CD4-positive, alpha-beta memory T cell (primary cell): Measurements from ENCODE around the gene SMAD3. TPM values are rescaled to one million over a fixed set of nuclear protein-coding genes. Genes with fewer than 3 reads are reported as not detected.
A peak's percentile ranks its signal among the peaks of the same experiment; 100 is the strongest.
"Not testable (repeated sequence)": the region's sequence is repeated elsewhere in the genome, so short reads cannot be mapped to it uniquely, and the experiment has no call there.

ENCODE experiments used
- CTCF ChIA-PET: fragments of 350-600 bp; sonication (Branson Sonifier 250); formaldehyde crosslinking; loops from one replicate; lab custom pipeline; 2021; ENCODE audit warnings: inconsistent platforms; ENCODE audit not compliant: partially characterized antibody; lab: Charles Lee
- POLR2A ChIA-PET: fragments of 350-600 bp; sonication (Branson Sonifier 250); formaldehyde crosslinking; loops from one replicate; lab custom pipeline; 2021; ENCODE audit not compliant: partially characterized antibody; lab: Charles Lee
- DNase-seq, 5 donors: peaks; one replicate each; pipeline versions ENCODE4 v3.0.0 to v3.0.0-alpha.2; 2020 to 2022; ENCODE audit warnings: mixed read lengths in 1 of 5
- H3K27ac ChIP-seq: one replicate; pipeline ENCODE4 v1.7.0; 2013; ENCODE audit warnings: low read depth, low read length
- H3K27me3 ChIP-seq: 2 replicates; pipeline ENCODE4 v1.7.0; 2013; ENCODE audit warnings: mild to moderate bottlenecking, low read length, moderate library complexity; ENCODE audit not compliant: insufficient read depth
- H3K36me3 ChIP-seq: 2 replicates; pipeline ENCODE4 v1.7.0; 2013; ENCODE audit warnings: mild to moderate bottlenecking, low read length, moderate library complexity; ENCODE audit not compliant: insufficient read depth
- H3K4me1 ChIP-seq: 2 replicates; pipeline ENCODE4 v1.7.0; 2013; ENCODE audit warnings: mild to moderate bottlenecking, low read length, moderate library complexity; ENCODE audit not compliant: insufficient read depth
- H3K4me3 ChIP-seq, 2 donors: one replicate each; pipeline ENCODE4 v1.7.0; 2013; ENCODE audit warnings: low read length in 2 of 2, mild to moderate bottlenecking in 1 of 2
- H3K9me3 ChIP-seq, 2 donors: one replicate each; pipeline ENCODE4 v1.7.0; 2013; ENCODE audit warnings: low read length in 2 of 2, control low read depth in 1 of 2; ENCODE audit not compliant: control insufficient read depth in 1 of 2
- H3K27ac Mint-ChIP-seq, 7 donors: one replicate each; pipeline ENCODE4 v1.8.0; 2020 to 2021; ENCODE audit warnings: mixed read lengths in 7 of 7, mild to moderate bottlenecking in 6 of 7, inconsistent platforms in 3 of 7, moderate library complexity in 3 of 7
- H3K27me3 Mint-ChIP-seq, 2 donors: one replicate each; pipeline ENCODE4 v1.8.0; 2020 to 2021; ENCODE audit warnings: mixed read lengths in 2 of 2
- H3K36me3 Mint-ChIP-seq, 2 donors: one replicate each; pipeline ENCODE4 v1.8.0; 2020 to 2021; ENCODE audit warnings: mixed read lengths in 2 of 2, inconsistent platforms in 1 of 2, mild to moderate bottlenecking in 1 of 2
- H3K4me1 Mint-ChIP-seq, 4 donors: one replicate each; pipeline ENCODE4 v1.8.0; 2020 to 2021; ENCODE audit warnings: mixed read lengths in 4 of 4, mild to moderate bottlenecking in 1 of 4
- H3K4me3 Mint-ChIP-seq, 8 donors: one replicate each; pipeline ENCODE4 v1.8.0; 2020 to 2021; ENCODE audit warnings: mixed read lengths in 8 of 8, mild to moderate bottlenecking in 7 of 8, moderate library complexity in 6 of 8, inconsistent platforms in 3 of 8
- H3K9me3 Mint-ChIP-seq, 8 donors: one replicate each; pipeline ENCODE4 v1.8.0; 2020 to 2021; ENCODE audit warnings: mixed read lengths in 8 of 8, mild to moderate bottlenecking in 5 of 8, inconsistent platforms in 3 of 8, moderate library complexity in 1 of 8
- intact Hi-C: fragments of 100-400 bp; cut with micrococcal nuclease; formaldehyde crosslinking; loops from one replicate; pipeline ENCODE4 v1.15.1; 2023
- polyA plus RNA-seq, 2 donors: library from polyadenylated mRNA; unstranded; fragments of 300-500 nt; fragmentation: Illumina TruSeq; gene quantifications; one replicate each; pipeline ENCODE4 v1.2.3, GENCODE V29; 2021
- total RNA-seq, 2 experiments: library from RNA; stranded (reverse); gene quantifications; one replicate each; pipeline ENCODE4 v1.2.3, GENCODE V29; 2021

The SMAD3 gene
- total and polyA plus RNA-seq, 4 experiments from 2014 or later = 14.6 to 197 (median 110) TPM

DNA sequence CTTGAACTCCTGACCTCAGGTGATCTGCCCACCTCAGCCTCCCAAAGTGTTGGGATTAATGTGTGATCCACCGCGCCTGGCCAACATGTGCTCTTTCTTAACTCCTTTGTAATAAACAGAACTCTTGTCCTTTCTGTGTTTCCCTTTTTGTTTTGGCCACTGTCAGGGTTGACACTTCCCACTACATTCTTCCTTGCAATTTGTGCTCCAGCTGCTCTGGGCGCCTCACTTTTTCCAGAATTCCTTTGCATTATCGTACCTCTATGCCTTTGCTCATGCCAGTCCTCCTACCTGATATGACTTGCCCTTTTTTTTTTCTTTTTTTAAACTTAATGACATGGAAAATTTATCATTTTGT is 38.8 kb upstream of the SMAD3 start:
- H3K9me3 ChIP-seq = no peaks in the 10 kb centered on the region
- Mint-ChIP-seq H3K27ac (peak overlapping the region in 1 of 7 donors; percentile 5), H3K4me3 (no peak overlapping the region), H3K4me1 (peaks cover 0 to 3% (median under 1%) of the 10 kb centered on the region in 4 donors), H3K27me3 (no peaks in the 10 kb centered on the region), H3K9me3 (no peaks in the 10 kb centered on the region), H3K36me3 (no peaks in the 10 kb centered on the region)
- H3K27me3 ChIP-seq = no peaks in the 10 kb centered on the region
- no peak overlapping the region for H3K4me3 ChIP-seq
- ChIA-PET POLR2A (no interaction called here), CTCF (interaction anchor here (0.7 kb wide), 1 partner anchor 46 kb away, joined by 3 read pairs; no protein-coding TSS in a partner anchor)
- intact Hi-C loops = no loop called here
- H3K4me1 ChIP-seq = no peaks in the 10 kb centered on the region
- no peak overlapping the region for H3K27ac ChIP-seq
- no peak for DNase-seq
- H3K36me3 ChIP-seq = no peaks in the 10 kb centered on the region

DNA sequence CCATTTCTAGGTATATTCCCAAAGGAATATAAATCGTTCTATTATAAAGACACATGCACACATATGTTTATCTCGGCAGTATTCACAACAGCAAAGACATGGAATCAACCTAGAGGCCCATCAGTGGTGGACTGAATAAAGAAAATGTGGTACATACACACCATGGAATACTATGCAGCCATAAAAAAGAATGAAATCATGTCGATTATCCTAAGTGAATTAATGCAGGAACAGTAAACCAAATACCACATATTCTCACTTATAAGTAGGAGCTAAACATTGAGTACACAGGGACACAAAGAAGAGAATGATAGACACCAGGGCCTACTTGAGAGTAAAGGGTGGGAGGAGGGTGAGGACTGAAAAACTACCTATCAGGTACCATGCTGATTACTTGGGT is 37.0 kb upstream of the SMAD3 start:
- DNase-seq, H3K27ac ChIP-seq, CTCF ChIA-PET, H3K4me1 ChIP-seq, intact Hi-C loops, H3K4me3 ChIP-seq, H3K9me3 Mint-ChIP-seq, H3K36me3 ChIP-seq, H3K9me3 ChIP-seq, POLR2A ChIA-PET, H3K4me1 Mint-ChIP-seq, H3K27me3 Mint-ChIP-seq, H3K27me3 ChIP-seq, H3K27ac Mint-ChIP-seq, H3K36me3 Mint-ChIP-seq: not testable (repeated sequence)
- H3K4me3 Mint-ChIP-seq = peak overlapping the region in 1 of 8 donors; percentile 27

DNA sequence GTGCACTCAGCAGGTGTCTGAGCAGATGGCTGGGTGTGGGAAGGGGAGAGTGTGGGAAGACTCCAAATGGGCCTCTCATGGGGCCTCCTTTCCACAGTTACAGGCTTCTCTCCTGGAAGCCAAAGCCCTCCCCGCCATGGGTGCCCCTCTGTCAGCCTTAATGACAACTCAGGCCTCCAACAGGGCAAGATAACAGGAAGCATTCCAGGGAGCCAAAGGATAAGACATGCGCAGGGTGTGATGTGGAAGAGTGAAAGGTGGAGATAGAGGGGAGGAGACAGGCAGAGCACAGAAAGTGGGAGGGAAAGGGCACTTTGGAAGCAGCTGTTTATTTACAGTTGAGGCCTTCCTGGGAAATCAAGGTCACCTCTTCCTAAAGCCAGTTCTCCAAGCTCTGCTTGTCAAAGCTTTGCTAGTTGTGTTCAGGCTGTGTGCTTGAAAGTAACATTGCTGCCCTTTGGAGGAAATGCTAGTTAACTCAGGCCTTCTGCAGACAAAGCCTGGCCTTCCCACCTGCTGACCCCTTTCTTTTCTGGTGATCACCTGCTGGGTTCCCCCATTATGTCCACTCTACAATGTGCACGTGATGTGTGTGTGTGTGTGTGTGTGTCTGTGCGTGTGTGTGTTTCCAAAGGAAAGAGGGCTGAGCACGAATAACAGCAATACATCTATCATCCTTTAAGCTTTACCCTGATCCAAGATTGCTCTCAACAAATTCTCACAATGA is 35.2 kb upstream of the SMAD3 start:
- POLR2A ChIA-PET = no interaction called here

DNA sequence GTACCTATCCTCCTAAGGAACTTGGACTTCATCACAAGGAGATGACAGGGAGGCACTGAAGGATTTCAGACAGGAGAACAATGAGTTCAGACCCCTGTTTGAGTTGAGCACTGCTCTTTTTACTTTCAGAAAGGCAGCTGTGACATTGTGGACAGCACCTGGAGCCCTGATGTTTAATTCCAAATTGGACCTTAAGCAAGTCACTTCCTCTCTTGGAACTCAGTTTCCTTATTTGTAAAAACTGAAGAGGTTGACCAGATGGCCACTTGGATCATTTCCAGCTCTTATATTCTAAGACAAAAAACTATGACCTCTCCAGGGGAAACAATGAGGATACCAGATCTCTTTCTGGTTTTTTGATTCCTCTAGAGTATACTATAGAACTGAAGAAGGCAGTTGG is 34.1 kb upstream of the SMAD3 start:
- H3K27ac Mint-ChIP-seq = no peak overlapping the region
- H3K4me3 Mint-ChIP-seq = no peak overlapping the region
- CTCF ChIA-PET = no interaction called here
- Histone ChIP-seq H3K9me3 (no peaks in the 10 kb centered on the region), H3K4me1 (peaks cover 16% of the 10 kb centered on the region), H3K27me3 (no peaks in the 10 kb centered on the region), H3K36me3 (no peaks in the 10 kb centered on the region), H3K4me3 (no peak overlapping the region), H3K27ac (no peak overlapping the region)
- H3K27me3 Mint-ChIP-seq = no peaks in the 10 kb centered on the region
- no peak for DNase-seq
- POLR2A ChIA-PET = no interaction called here
- intact Hi-C loops = loop anchor here (5.0 kb wide), 1 partner anchor 271 kb away; no protein-coding TSS in a partner anchor
- H3K9me3 Mint-ChIP-seq = no peaks in the 10 kb centered on the region
- H3K36me3 Mint-ChIP-seq = no peaks in the 10 kb centered on the region
- peaks cover 5 to 20% (median 12%) of the 10 kb centered on the region in 4 donors for H3K4me1 Mint-ChIP-seq

More for the DNA sequence above, 35.2 kb upstream of the SMAD3 start:
- no peak overlapping the region for H3K27ac ChIP-seq
- H3K36me3 ChIP-seq = no peaks in the 10 kb centered on the region
- no peak for DNase-seq
- H3K27me3 ChIP-seq = no peaks in the 10 kb centered on the region
- CTCF ChIA-PET = interaction anchor here (1.0 kb wide), 1 partner anchor 51 kb away, joined by 3 read pairs; no protein-coding TSS in a partner anchor
- Mint-ChIP-seq H3K9me3 (no peaks in the 10 kb centered on the region), H3K27ac (no peak overlapping the region), H3K36me3 (no peaks in the 10 kb centered on the region), H3K27me3 (no peaks in the 10 kb centered on the region), H3K4me1 (peaks cover 4 to 14% (median 10%) of the 10 kb centered on the region in 4 donors), H3K4me3 (no peak overlapping the region)
- no peaks in the 10 kb centered on the region for H3K9me3 ChIP-seq
- H3K4me1 ChIP-seq = peaks cover 16% of the 10 kb centered on the region
- no peak overlapping the region for H3K4me3 ChIP-seq
- intact Hi-C loops = loop anchor here (5.0 kb wide), 1 partner anchor 272 kb away; no protein-coding TSS in a partner anchor

DNA sequence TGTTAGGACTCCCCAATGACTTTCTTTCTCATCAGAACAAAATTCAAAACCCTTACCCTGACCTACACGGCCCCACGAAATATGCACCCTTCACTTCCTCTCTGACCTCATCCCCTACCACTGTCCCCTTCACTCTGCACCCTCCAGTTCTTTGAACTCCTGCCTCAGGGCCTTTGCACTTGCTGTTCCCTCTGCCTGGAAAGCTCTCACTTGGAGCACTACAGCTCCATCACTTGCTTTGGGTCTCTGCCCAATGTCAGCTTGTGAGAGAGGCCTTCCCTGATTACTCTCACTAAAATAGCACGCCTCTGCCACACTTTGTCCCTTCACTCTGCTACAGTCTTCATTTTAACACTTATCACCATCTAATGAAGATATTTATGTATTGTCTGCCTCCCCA is 32.8 kb upstream of the SMAD3 start:
- H3K27ac Mint-ChIP-seq = no peak overlapping the region
- no peak for DNase-seq
- H3K36me3 ChIP-seq = no peaks in the 10 kb centered on the region
- intact Hi-C loops = loop anchor here (1.0 to 5.0 kb wide), 2 partner anchors 149 to 270 kb away; no protein-coding TSS in a partner anchor
- no peaks in the 10 kb centered on the region for H3K9me3 Mint-ChIP-seq
- peaks cover 25% of the 10 kb centered on the region for H3K4me1 ChIP-seq
- H3K4me3 Mint-ChIP-seq = no peak overlapping the region
- no peaks in the 10 kb centered on the region for H3K27me3 Mint-ChIP-seq
- H3K4me3 ChIP-seq = peak overlapping the region in 1 of 2 donors; percentile 59
- POLR2A ChIA-PET = interaction anchor here (1.2 to 2.1 kb wide), 5 partner anchors 10 to 222 kb away, joined by 3 to 5 read pairs (median 4); partner anchors contain the start of genes AAGAB, IQCH and SMAD3
- no peak overlapping the region for H3K27ac ChIP-seq
- H3K36me3 Mint-ChIP-seq = no peaks in the 10 kb centered on the region
- H3K9me3 ChIP-seq = no peaks in the 10 kb centered on the region
- H3K4me1 Mint-ChIP-seq = peaks cover 9 to 20% (median 15%) of the 10 kb centered on the region in 4 donors
- CTCF ChIA-PET = interaction anchor here (1.0 to 1.7 kb wide), 3 partner anchors 69 to 207 kb away, joined by 3 to 6 read pairs (median 3); no protein-coding TSS in a partner anchor
- H3K27me3 ChIP-seq = no peaks in the 10 kb centered on the region

DNA sequence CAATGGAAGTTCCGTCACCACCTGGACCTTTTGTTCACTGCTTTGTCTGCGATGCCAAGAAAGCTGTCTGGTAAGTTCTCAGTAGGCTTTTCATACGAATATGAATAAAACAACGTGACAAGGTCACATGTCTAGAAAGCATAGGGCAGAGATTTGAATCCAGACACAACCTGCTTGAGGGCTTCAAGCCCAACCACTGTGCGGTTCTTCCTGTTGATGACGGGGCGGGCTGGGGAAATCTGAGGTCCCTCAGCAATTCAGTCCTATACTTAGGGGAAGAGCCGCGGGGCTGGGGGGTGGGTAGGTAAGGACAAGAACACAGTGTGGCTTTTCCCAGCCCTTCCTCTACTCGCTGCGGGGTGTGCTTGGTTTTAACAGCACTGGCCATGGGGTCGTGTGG is 32.4 kb upstream of the SMAD3 start:
- Mint-ChIP-seq H3K4me3 (no peak overlapping the region), H3K27ac (peak overlapping the region in 1 of 7 donors; percentile 51), H3K4me1 (peaks cover 12 to 20% (median 17%) of the 10 kb centered on the region in 4 donors), H3K36me3 (no peaks in the 10 kb centered on the region), H3K9me3 (no peaks in the 10 kb centered on the region), H3K27me3 (no peaks in the 10 kb centered on the region)
- intact Hi-C loops = loop anchor here (1.0 to 5.0 kb wide), 2 partner anchors 148 to 269 kb away; no protein-coding TSS in a partner anchor
- Histone ChIP-seq H3K9me3 (no peaks in the 10 kb centered on the region), H3K36me3 (no peaks in the 10 kb centered on the region), H3K4me1 (peaks cover 25% of the 10 kb centered on the region), H3K4me3 (peak overlapping the region in 1 of 2 donors; percentile 59), H3K27me3 (no peaks in the 10 kb centered on the region), H3K27ac (no peak overlapping the region)
- CTCF ChIA-PET = interaction anchor here (1.0 to 1.7 kb wide), 3 partner anchors 68 to 207 kb away, joined by 3 to 6 read pairs (median 3); no protein-coding TSS in a partner anchor
- DNase-seq = peak in 4 of 5 donors; percentile 27 to 72 (median 37)
- POLR2A ChIA-PET = interaction anchor here (1.0 to 2.1 kb wide), 6 partner anchors 9 to 221 kb away, joined by 3 to 5 read pairs (median 4); partner anchors contain the start of genes AAGAB, IQCH and SMAD3

DNA sequence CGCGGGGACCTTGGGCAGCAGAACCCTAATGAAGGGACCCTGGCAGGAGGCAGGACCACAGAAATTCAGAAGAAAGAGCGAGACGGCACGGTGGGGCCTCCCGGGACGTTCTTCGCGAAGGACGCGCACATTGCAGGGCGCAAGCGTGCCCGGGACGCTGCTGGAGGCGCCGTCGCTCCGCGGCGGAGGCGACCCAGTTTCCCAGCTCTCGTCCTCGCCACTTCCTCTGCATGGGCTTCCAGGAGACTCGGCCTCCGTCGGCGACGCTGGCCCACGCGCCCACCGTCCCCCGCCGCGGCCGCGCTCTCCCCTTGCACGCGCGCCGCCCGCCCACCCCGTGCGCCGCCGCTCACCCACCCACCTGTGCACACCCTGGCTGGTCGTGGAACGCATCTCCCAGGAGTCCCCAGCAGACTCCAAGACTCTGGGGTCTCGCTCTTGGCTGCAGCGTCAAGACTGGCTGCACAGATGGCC is 31.8 kb upstream of the SMAD3 start:
- DNase-seq = peak in 3 of 5 donors; percentile 13 to 26 (median 21)
- Mint-ChIP-seq H3K4me1 (peaks cover 17 to 21% (median 19%) of the 10 kb centered on the region in 4 donors), H3K36me3 (no peaks in the 10 kb centered on the region), H3K9me3 (no peaks in the 10 kb centered on the region), H3K4me3 (peak overlapping the region in 7 of 8 donors; percentile 30 to 73 (median 61)), H3K27me3 (no peaks in the 10 kb centered on the region), H3K27ac (peak overlapping the region in 2 of 7 donors; percentile 29 to 51)
- intact Hi-C loops = loop anchor here (1.0 to 5.0 kb wide), 2 partner anchors 148 to 269 kb away; no protein-coding TSS in a partner anchor
- ChIA-PET POLR2A (interaction anchor here (1.0 to 2.1 kb wide), 6 partner anchors 9 to 221 kb away, joined by 3 to 5 read pairs (median 4); partner anchors contain the start of genes AAGAB, IQCH and SMAD3), CTCF (interaction anchor here (1.0 to 1.7 kb wide), 2 partner anchors 70 to 206 kb away, joined by 4 to 6 read pairs; no protein-coding TSS in a partner anchor)
- H3K27me3 ChIP-seq = no peaks in the 10 kb centered on the region
- H3K36me3 ChIP-seq = no peaks in the 10 kb centered on the region
- peaks cover 31% of the 10 kb centered on the region for H3K4me1 ChIP-seq
- H3K9me3 ChIP-seq = no peaks in the 10 kb centered on the region
- no peak overlapping the region for H3K27ac ChIP-seq
- peak overlapping the region in 1 of 2 donors; percentile 59 for H3K4me3 ChIP-seq
